Activated T-cell treated with anti-CD3 and anti-CD28 coated beads for 48 hours (primary cell): ENCODE results near the gene CYTIP.
"Not testable (repeated sequence)": the region's sequence is repeated elsewhere in the genome, so short reads cannot be mapped to it uniquely, and the experiment has no call there.

Experiments
- DNase-seq: peaks from one replicate; pipeline ENCODE4 v3.0.0-alpha.2; 2020; ENCODE audit warnings: low read depth

CYTIP gene

DNA sequence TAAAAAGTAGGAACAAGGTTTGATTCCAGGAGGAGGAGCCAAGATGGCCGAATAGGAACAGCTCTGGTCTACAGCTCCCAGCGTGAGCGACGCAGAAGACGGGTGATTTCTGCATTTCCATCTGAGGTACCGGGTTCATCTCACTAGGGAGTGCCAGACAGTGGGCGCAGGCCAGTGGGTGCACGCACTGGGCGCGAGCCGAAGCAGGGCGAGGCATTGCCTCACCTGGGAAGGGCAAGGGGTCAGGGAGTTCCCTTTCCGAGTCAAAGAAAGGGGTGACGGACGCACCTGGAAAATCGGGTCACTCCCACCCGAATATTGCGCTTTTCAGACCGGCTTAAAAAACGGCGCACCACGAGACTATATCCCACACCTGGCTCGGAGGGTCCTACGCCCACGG, 75.4 kb downstream of the CYTIP start:
- not testable (repeated sequence) for DNase-seq

GRCh38 chr2:157367704-157368103, 76.2 kb downstream of the CYTIP start:
- DNase-seq: no peak
